NCI-H2029 (cell line): ENCODE measurements around the gene SMAD3.

ENCODE experiments used
- DNase-seq: peaks from one replicate; lab custom pipeline; 2025; lab: John Stamatoyannopoulos, UW

The SMAD3 gene

DNA sequence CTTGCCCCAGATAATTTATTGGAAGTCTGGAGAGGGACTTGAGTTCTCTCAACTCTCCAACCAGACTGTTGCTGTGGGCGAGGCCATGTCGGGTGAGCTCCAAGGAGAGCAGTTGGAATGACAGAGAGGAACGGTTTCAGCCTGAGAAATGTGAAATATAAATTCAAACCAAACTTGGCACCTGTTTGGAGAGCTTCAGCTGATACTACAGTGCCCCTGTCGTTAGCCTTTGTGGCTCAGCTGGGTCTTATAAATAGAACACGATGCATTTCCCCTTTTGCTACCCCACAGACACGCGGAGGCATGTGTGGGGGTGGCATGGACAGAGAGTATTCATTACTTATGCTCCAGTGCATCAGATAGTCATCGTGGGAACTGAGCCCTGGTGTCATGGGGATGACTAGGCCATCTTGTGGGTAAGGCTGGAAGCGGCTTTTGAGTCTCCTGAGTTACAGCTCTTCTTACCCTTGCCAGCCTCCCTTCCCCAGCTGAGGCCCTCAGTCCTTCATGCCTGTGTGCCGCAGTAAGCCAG is 15.6 kb downstream of the SMAD3 start:
- DNase-seq: no peak

DNA sequence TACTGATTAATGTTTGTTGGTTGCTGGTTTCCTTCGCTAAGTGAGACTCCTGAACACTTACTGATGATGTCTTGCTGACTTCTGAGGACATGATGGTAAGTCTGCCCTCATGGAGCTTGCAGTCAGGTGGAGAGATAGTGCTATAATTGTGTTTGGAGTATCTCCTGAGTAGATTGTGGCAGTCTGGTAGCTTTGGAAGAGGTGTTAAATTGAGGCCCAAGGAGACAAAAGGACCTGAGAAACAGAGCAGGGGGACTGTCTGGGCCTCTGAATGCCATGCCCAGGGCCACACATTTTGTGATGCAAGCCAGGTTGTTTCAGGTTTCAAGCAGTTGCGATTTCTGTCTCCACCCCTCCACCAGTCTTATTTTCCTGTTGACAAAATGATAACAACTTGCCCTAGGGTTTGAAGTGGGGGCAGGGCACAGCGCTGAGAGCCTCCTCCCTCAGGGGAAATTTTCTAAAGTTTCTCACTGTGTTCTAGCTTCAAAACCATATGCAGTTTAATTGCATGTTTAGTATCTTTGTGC is 16.7 kb downstream of the SMAD3 start:
- DNase-seq: no peak

- DNase-seq: no peak
Measured at GRCh38 chr15:67083135-67083762, 17.8 kb downstream of the SMAD3 start.

GRCh38 chr15:67084561-67084960 is 19.2 kb downstream of the SMAD3 start:
- no peak for DNase-seq

GRCh38 chr15:67085237-67085817 is 19.9 kb downstream of the SMAD3 start:
- DNase-seq: no peak

GRCh38 chr15:67085818-67086636 is 20.6 kb downstream of the SMAD3 start:
- DNase-seq: no peak

GRCh38 chr15:67086637-67086914 is 21.2 kb downstream of the SMAD3 start:
- DNase-seq: no peak

- DNase-seq: no peak
Measured at GRCh38 chr15:67087507-67088172, 22.2 kb downstream of the SMAD3 start.

- DNase-seq: no peak
Measured at GRCh38 chr15:67089217-67090193, 24.1 kb downstream of the SMAD3 start.

DNA sequence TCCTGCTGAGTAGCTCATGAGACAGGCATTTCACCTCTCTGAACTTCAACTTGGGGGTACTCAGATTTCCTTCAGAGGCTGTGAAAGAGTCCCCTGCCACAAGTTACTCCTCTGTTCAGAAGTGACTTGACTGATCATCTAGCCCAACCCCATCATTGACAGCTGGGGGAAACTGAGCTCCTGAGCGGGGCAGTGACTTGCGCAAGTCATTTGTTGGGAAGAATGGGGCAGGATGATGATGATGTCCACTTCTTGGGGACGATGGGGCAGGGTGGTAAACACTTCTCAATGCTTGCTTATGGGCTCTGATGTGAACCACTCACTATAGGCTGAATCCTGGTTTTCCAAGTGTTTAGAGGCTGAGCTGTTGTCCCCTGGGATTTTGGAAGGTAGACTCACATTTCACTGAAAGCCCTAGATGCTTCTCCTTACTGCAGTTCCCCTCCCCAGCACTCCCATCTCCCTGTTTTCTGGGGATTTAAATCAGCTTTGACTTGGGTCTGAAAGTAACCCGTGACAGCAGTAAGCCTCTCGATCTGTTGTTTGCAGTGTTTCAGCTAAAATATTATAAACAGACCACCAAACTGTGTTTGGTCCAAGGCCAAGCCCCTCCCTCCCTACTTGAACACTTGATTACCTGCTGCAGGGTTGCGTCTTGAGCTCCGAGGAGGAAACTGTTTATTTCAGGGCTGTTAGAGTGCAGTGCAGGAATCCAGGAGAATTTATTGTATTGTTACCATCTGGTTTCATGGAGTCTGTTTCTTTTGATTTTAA is 25.1 kb downstream of the SMAD3 start:
- no peak for DNase-seq

DNA sequence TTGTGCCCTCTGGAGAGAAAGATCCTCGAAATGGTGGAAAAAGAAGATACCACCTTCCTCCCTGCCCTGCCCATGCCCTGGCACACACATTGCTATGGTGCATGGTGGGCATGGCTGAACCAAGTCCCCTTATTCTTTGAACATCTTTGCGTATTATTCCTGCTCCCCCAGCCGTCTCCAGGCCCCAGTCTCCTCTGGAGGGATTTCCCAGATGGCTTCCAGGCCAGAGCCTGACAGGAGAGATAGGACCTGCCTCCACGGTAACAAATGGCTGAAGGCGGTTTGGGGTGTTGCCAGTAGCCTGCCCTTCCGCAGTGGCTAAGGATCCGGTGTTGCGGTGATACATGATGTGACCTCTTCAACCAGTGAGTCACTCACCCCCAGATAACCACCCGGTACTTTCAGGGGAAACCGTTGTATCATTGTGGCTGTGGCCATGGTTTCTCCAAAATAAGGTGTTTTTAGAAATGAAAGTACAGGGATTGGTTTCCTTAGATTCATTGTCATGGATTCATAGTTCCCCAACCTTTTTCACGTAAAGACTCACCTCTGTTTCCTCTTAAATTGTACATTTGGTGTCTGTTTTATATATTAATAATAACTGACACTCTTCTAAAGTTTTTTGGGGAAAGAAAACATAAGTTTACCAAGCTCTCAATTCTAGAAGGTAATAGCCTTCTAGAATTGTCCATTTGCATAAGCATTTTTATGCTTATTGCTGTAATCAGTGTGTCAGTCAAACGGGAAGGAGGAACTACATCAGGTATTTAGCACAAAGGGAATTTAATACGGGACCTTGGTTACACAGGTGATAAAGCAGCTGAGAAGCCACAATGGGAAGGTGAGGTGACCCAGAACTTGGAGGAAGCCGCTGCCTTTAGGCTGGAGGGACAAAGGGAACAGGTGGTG is 25.9 kb downstream of the SMAD3 start:
- DNase-seq: no peak

- DNase-seq: no peak
Measured at GRCh38 chr15:67091980-67092677, 26.7 kb downstream of the SMAD3 start.

- DNase-seq: no peak
Measured at GRCh38 chr15:67092752-67093503, 27.5 kb downstream of the SMAD3 start.

- DNase-seq: no peak
Measured at GRCh38 chr15:67093504-67093862, 28.1 kb downstream of the SMAD3 start.

DNA sequence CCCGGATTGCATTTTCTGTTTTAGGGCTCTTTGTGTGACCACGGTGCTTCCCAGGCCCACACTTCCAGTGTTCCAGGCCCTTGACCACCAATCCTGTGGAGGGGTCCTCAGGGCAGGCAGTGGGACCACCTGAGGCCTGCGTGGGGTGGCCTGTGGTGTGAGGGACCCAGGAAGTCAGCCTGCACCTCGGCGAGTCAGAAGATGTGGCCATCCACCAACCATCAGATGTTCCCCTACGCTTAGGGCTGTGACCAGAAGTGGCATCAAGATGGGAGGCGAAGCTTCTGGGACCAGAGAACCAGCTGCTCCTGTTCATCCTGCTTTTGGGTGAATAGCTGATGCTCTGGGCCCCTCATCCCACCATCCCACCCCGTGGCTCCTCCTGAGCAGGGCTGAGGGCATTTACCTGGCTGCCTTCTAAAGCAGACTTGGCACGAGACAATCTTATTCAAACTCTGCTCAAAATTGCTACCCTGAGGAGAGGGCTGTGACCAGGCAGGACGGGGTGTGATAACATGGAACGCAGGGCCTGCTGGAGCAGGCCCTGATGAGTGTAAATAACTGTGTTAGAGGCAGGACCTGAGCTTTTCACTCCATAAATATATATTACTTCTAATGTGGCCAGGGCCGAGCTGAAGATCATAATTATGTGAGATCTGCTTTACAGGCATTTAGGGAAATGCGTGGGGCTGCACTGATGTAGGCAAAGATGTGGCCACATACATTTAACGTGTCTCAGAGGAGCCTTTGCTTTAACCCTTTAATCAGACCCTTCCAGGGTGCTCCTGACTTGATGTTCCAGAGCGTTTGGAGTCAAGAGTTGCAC is 28.8 kb downstream of the SMAD3 start:
- no peak for DNase-seq

- DNase-seq: no peak
Measured at GRCh38 chr15:67095912-67096311, 30.5 kb downstream of the SMAD3 start.
